ENCODE data around the gene CMTM7. TPM values are rescaled to one million over a fixed set of nuclear protein-coding genes. Genes with fewer than 3 reads are reported as not detected.

Gene CMTM7
- total and polyA plus RNA-seq, 2 of the 13 experiments (the other 11 are each of a cell fraction or from before 2014, with no cell fraction given): 20.9 to 21.4 TPM

- H3K9me3 ChIP-seq (ENCODE audit: low read length): no peaks in the 10 kb centered on the region
- no peaks in the 10 kb centered on the region for H3K79me2 ChIP-seq (ENCODE audit: insufficient read depth, low read length)
- in situ Hi-C loops (cut with HindIII; ENCODE audit: extremely low pct_ligation_motif_present, low pct_unique_long_range_greater_than_20kb): no loop called here
- peaks cover 0 to 1% of the 10 kb centered on the region in 2 experiments; a peak in 1 of 5 replicates for H3K36me3 ChIP-seq (replicated peaks in 1 of 2; ENCODE audit: control insufficient read depth in 1 of 2, insufficient read depth in 2 of 2, low read length in 2 of 2)
- DNase-seq (ENCODE audit: low spot score): no peak
- H3K4me1 ChIP-seq (ENCODE audit: insufficient read depth, low read length): no peaks in the 10 kb centered on the region
- no peak overlapping the region for H3K27ac ChIP-seq (ENCODE audit: extremely low read length, insufficient read depth, low read length)
- ATAC-seq: no peak
- no peak overlapping the region for H2AFZ ChIP-seq (ENCODE audit: low read length)
- H3K4me2 ChIP-seq (ENCODE audit: low read depth, low read length): no peak overlapping the region
- no peaks in the 10 kb centered on the region for H4K20me1 ChIP-seq (ENCODE audit: insufficient read depth, low read length)
- intact Hi-C loops (cut with micrococcal nuclease; ENCODE audit: unreplicated experiment): no loop called here
- FAIRE-seq: no peak
- no TSS peak for BruUV-seq (replicated peaks)
- WGBS (ENCODE audit: low lambda C conversion rate): 90% methylated on average over 2 of the region's 2 CpGs
- H3K27me3 ChIP-seq (ENCODE audit: control insufficient read depth in 1 of 2, insufficient read depth in 2 of 2, low read length in 2 of 2): no peaks in the 10 kb centered on the region
- no peak overlapping the region for H3K4me3 ChIP-seq (replicated peaks in 1 of 3; ENCODE audit: insufficient read depth in 1 of 3, low read depth in 2 of 3, low read length in 3 of 3)
- ChIA-PET CTCF (ENCODE audit: low intra/inter-chr PET ratio, low total read pairs) (no interaction called here), POLR2A (no interaction called here)
- H3K9ac ChIP-seq (ENCODE audit: insufficient read depth, low read depth, low read length): no peak overlapping the region
- TF ChIP-seq, protein P1, sequence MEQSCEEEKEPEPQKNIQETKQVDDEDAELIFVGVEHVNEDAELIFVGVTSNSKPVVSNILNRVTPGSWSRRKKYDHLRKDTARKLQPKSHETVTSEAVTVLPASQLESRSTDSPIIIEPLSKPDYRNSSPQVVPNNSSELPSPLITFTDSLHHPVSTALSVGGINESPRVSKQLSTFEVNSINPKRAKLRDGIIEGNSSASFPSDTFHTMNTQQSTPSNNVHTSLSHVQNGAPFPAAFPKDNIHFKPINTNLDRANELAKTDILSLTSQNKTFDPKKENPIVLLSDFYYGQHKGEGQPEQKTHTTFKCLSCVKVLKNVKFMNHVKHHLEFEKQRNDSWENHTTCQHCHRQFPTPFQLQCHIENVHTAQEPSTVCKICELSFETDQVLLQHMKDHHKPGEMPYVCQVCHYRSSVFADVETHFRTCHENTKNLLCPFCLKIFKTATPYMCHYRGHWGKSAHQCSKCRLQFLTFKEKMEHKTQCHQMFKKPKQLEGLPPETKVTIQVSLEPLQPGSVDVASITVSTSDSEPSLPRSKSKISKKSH (CRISPR knock-in tag; IDR thresholded peaks at IDR 0.05; ENCODE audit: borderline replicate concordance): no peak
- TF ChIP-seq, protein P2, sequence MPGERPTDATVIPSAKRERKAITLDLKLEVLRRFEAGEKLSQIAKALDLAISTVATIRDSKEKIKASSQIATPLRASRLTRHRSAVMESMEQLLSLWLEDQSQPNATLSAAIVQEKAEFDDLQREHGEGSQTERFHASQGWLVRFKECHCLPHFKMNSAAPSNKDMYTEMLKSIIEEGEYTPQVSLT (CRISPR knock-in tag; IDR thresholded peaks at IDR 0.05; ENCODE audit: borderline replicate concordance, low read depth): no peak
- TF ChIP-seq BRD4 (CRISPR knock-in tag; IDR thresholded peaks at IDR 0.05) (no peak), NCOA5 (CRISPR knock-in tag; IDR thresholded peaks at IDR 0.05) (no peak), ZNF552 (CRISPR knock-in tag; IDR thresholded peaks at IDR 0.05; ENCODE audit: borderline replicate concordance) (no peak), MAFF (IDR thresholded peaks at IDR 0.05; ENCODE audit: low read depth, low read length) (no peak), ZFP90 (CRISPR knock-in tag; IDR thresholded peaks at IDR 0.05; ENCODE audit: borderline replicate concordance) (no peak), ATF5 (CRISPR knock-in tag; IDR thresholded peaks at IDR 0.05; ENCODE audit: low read depth) (no peak), ZNF530 (CRISPR knock-in tag; IDR thresholded peaks at IDR 0.05; ENCODE audit: low read depth) (no peak)
- TF ChIP-seq, protein P3, sequence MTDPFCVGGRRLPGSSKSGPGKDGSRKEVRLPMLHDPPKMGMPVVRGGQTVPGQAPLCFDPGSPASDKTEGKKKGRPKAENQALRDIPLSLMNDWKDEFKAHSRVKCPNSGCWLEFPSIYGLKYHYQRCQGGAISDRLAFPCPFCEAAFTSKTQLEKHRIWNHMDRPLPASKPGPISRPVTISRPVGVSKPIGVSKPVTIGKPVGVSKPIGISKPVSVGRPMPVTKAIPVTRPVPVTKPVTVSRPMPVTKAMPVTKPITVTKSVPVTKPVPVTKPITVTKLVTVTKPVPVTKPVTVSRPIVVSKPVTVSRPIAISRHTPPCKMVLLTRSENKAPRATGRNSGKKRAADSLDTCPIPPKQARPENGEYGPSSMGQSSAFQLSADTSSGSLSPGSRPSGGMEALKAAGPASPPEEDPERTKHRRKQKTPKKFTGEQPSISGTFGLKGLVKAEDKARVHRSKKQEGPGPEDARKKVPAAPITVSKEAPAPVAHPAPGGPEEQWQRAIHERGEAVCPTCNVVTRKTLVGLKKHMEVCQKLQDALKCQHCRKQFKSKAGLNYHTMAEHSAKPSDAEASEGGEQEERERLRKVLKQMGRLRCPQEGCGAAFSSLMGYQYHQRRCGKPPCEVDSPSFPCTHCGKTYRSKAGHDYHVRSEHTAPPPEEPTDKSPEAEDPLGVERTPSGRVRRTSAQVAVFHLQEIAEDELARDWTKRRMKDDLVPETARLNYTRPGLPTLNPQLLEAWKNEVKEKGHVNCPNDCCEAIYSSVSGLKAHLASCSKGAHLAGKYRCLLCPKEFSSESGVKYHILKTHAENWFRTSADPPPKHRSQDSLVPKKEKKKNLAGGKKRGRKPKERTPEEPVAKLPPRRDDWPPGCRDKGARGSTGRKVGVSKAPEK (CRISPR knock-in tag; IDR thresholded peaks at IDR 0.05; ENCODE audit: borderline replicate concordance): no peak
- TF ChIP-seq, protein P4, sequence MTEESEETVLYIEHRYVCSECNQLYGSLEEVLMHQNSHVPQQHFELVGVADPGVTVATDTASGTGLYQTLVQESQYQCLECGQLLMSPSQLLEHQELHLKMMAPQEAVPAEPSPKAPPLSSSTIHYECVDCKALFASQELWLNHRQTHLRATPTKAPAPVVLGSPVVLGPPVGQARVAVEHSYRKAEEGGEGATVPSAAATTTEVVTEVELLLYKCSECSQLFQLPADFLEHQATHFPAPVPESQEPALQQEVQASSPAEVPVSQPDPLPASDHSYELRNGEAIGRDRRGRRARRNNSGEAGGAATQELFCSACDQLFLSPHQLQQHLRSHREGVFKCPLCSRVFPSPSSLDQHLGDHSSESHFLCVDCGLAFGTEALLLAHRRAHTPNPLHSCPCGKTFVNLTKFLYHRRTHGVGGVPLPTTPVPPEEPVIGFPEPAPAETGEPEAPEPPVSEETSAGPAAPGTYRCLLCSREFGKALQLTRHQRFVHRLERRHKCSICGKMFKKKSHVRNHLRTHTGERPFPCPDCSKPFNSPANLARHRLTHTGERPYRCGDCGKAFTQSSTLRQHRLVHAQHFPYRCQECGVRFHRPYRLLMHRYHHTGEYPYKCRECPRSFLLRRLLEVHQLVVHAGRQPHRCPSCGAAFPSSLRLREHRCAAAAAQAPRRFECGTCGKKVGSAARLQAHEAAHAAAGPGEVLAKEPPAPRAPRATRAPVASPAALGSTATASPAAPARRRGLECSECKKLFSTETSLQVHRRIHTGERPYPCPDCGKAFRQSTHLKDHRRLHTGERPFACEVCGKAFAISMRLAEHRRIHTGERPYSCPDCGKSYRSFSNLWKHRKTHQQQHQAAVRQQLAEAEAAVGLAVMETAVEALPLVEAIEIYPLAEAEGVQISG (CRISPR knock-in tag; IDR thresholded peaks at IDR 0.05): no peak
These were observed 82.5 kb downstream of the CMTM7 start for GRCh38 chr3:32474201-32474600.
